Stomach (tissue), 9 donors: ENCODE measurements around the gene KRT15. TPM values are rescaled to one million over a fixed set of nuclear protein-coding genes. Genes with fewer than 3 reads are reported as not detected.

Source experiments
- DNase-seq, 2 donors: peaks; one replicate each; pipeline versions ENCODE4 v3.0.0 to v3.0.0-alpha.2; 2013 to 2019
- H3K27ac ChIP-seq, 5 donors: fragments of 200-600 bp in 4 of 5; sonication (generic) in 4 of 5; one replicate each; pipeline ENCODE4 v1.5.1; 2013 to 2019; ENCODE audit warnings: mild to moderate bottlenecking in 1 of 5, moderate library complexity in 1 of 5
- H3K27me3 ChIP-seq, 3 donors: fragments of 200-600 bp; sonication (generic); one replicate each; pipeline ENCODE4 v1.5.1; 2017 to 2019; ENCODE audit warnings: mixed run types in 1 of 3
- H3K36me3 ChIP-seq, 4 donors: fragments of 200-600 bp; sonication (generic); 1 replicate in 3 of 4; 2 replicates in 1 of 4; pipeline ENCODE4 v1.5.1; 2016 to 2019
- H3K4me1 ChIP-seq, 4 donors: fragments of 200-600 bp; sonication (generic); one replicate each; pipeline ENCODE4 v1.5.1; 2016 to 2019
- H3K4me3 ChIP-seq, 4 donors: fragments of 200-600 bp; sonication (generic) in 3 of 4; one replicate each; pipeline ENCODE4 v1.5.1; 2016 to 2019; ENCODE audit warnings: mild to moderate bottlenecking in 1 of 4
- H3K9me3 ChIP-seq, 4 donors: fragments of 200-600 bp; sonication (generic); one replicate each; pipeline ENCODE4 v1.5.1; 2016 to 2019
- CTCF ChIP-seq, 7 experiments: fragments of 450-650 bp in 4 of 7; fragments of 200-600 bp in 3 of 7; sonication (generic) in 3 of 7; IDR thresholded peaks; one replicate each; pipeline ENCODE4 v1.5.1; 2016 to 2019; ENCODE audit warnings: antibody characterized with exemption in 7 of 7, control low read depth in 2 of 7, mild to moderate bottlenecking in 1 of 7
- EP300 ChIP-seq: sonication (generic); formaldehyde crosslinking; IDR thresholded peaks from one replicate; pipeline ENCODE4 v1.6.1; 2017; ENCODE audit warnings: antibody characterized with exemption
- POLR2A ChIP-seq, 4 donors: fragments of 450-650 bp; IDR thresholded peaks; one replicate each; pipeline ENCODE4 v1.6.1; 2016; ENCODE audit warnings: antibody characterized with exemption in 4 of 4, control low read depth in 2 of 4, mild to moderate bottlenecking in 1 of 4, moderate library complexity in 1 of 4
- POLR2AphosphoS5 ChIP-seq, 3 donors: sonication (generic); formaldehyde crosslinking; IDR thresholded peaks; one replicate each; pipeline ENCODE4 v1.6.1; 2016; ENCODE audit warnings: antibody characterized with exemption in 3 of 3
- WGBS, 5 donors: extraction: QIAGEN DNeasy Blood & Tissue Kit in 3 of 5; methylation state at CpG; one replicate each; pipeline versions ENCODE4 v1.1.5 to v1.1.7; 2013 to 2018; 5-methylcytosine and 5-hydroxymethylcytosine counted together
- intact Hi-C: fragments of 100-400 bp; cut with DNase I; formaldehyde crosslinking; loops from one replicate; pipeline ENCODE4 v1.15.1; 2023; ENCODE audit warnings: low total_unique reads
- polyA plus RNA-seq, 3 donors: library from polyadenylated mRNA; stranded (reverse); fragments of 200-250 nt; gene quantifications; one replicate each; pipeline ENCODE4 v1.2.3, GENCODE V29; 2013
- total RNA-seq, 5 donors: library from RNA; depleted of rRNA; stranded (reverse); fragments of >200 nt; gene quantifications; one replicate each; pipeline versions ENCODE4 v1.1.0 to v1.2.3, GENCODE V29; 2014 to 2016
- donor health status: healthy with polysubstance abuse.
- donor health status: Bipolar disorder and iron deficiency.
- donor health status: healthy.

The KRT15 gene
- total and polyA plus RNA-seq, 8 donors: 1.4 to 3,416 (median 2.6) TPM; not detected in 1

- Histone ChIP-seq H3K4me3 (no peak overlapping the region), H3K27ac (no peak overlapping the region), H3K27me3 (no peaks in the 10 kb centered on the region), H3K4me1 (peaks cover 0 to 6% (median 3%) of the 10 kb centered on the region in 4 donors), H3K36me3 (no peaks in the 10 kb centered on the region), H3K9me3 (peaks cover 0 to 5% (median 2%) of the 10 kb centered on the region in 4 donors)
- no peak for TF ChIP-seq EP300
- TF ChIP-seq POLR2AphosphoS5 (IDR thresholded peaks at IDR 0.05): no peak
- TF ChIP-seq CTCF (IDR thresholded peaks at IDR 0.05): no peak
- TF ChIP-seq POLR2A (IDR thresholded peaks at IDR 0.05): no peak
- 29 to 56% (median 41%) methylated on average over 2 of the region's 2 CpGs for WGBS, 5 donors
- intact Hi-C loops: no loop called here
- DNase-seq: no peak
Measured at GRCh38 chr17:41542357-41542756, 23.7 kb upstream of the KRT15 start.

GRCh38 chr17:41540921-41541625 is 22.4 kb upstream of the KRT15 start:
- 77 to 89% (median 81%) methylated on average over 10 of the region's 10 CpGs for WGBS, 5 donors
- H3K36me3 ChIP-seq: no peaks in the 10 kb centered on the region
- H3K9me3 ChIP-seq: no peaks in the 10 kb centered on the region
- H3K27ac ChIP-seq: no peak overlapping the region
- H3K4me1 ChIP-seq: peaks cover 0 to 6% (median 0%) of the 10 kb centered on the region in 4 donors
- H3K4me3 ChIP-seq: no peak overlapping the region
- TF ChIP-seq CTCF (IDR thresholded peaks at IDR 0.05) (no peak), EP300 (no peak), POLR2AphosphoS5 (IDR thresholded peaks at IDR 0.05) (no peak), POLR2A (IDR thresholded peaks at IDR 0.05) (no peak)
- intact Hi-C loops: no loop called here
- DNase-seq: no peak
- H3K27me3 ChIP-seq: peaks cover 0 to 8% (median 0%) of the 10 kb centered on the region in 3 donors

GRCh38 chr17:41539979-41540701 is 21.4 kb upstream of the KRT15 start:
- peaks cover 0 to 13% (median 0%) of the 10 kb centered on the region in 3 donors for H3K27me3 ChIP-seq
- no peaks in the 10 kb centered on the region for H3K9me3 ChIP-seq
- WGBS, 5 donors: 52 to 72% (median 57%) methylated on average over 7 of the region's 7 CpGs
- peaks cover 0 to 10% (median 0%) of the 10 kb centered on the region in 4 donors for H3K4me1 ChIP-seq
- TF ChIP-seq POLR2AphosphoS5 (IDR thresholded peaks at IDR 0.05) (no peak), CTCF (IDR thresholded peaks at IDR 0.05) (no peak), POLR2A (IDR thresholded peaks at IDR 0.05) (no peak)
- no peak overlapping the region for H3K27ac ChIP-seq
- no peak for DNase-seq
- intact Hi-C loops: no loop called here
- no peak overlapping the region for H3K4me3 ChIP-seq
- H3K36me3 ChIP-seq: no peaks in the 10 kb centered on the region

- H3K27ac ChIP-seq: no peak overlapping the region
Measured at GRCh38 chr17:41539071-41539492, 20.4 kb upstream of the KRT15 start.

More at GRCh38 chr17:41539071-41539492, 20.4 kb upstream of the KRT15 start:
- H3K36me3 ChIP-seq: no peaks in the 10 kb centered on the region
- no peaks in the 10 kb centered on the region for H3K9me3 ChIP-seq
- DNase-seq: no peak
- WGBS, 5 donors: 70 to 88% (median 85%) methylated on average over 3 to 5 of the region's 5 CpGs
- H3K4me1 ChIP-seq: peaks cover 0 to 4% (median 0%) of the 10 kb centered on the region in 4 donors
- TF ChIP-seq EP300: no peak
- TF ChIP-seq POLR2AphosphoS5 (IDR thresholded peaks at IDR 0.05): no peak
- TF ChIP-seq CTCF (IDR thresholded peaks at IDR 0.05): no peak
- no peak for TF ChIP-seq POLR2A (IDR thresholded peaks at IDR 0.05)
- intact Hi-C loops: no loop called here
- H3K4me3 ChIP-seq: no peak overlapping the region
- peaks cover 0 to 16% (median 4%) of the 10 kb centered on the region in 3 donors for H3K27me3 ChIP-seq
